DOHH2 (cell line): ENCODE results near the gene SCUBE1.

ENCODE experiments used
- H3F3A ChIP-seq: fragments of 200-600 bp; sonication (generic), shearing (Covaris generic); 2 replicates; pipeline ENCODE4 v1.6.0; 2016; ENCODE audit warnings: antibody characterized with exemption, mild to moderate bottlenecking; ENCODE audit not compliant: control insufficient read depth, insufficient read depth
- H3K27ac ChIP-seq: fragments of 200-600 bp; sonication (generic); 2 replicates; pipeline ENCODE4 v1.5.1; 2014; ENCODE audit warnings: low read depth, mild to moderate bottlenecking, low read length, moderate library complexity
- H3K27me3 ChIP-seq: fragments of 200-600 bp; sonication (generic); 2 replicates; pipeline ENCODE4 v1.6.1; 2014; ENCODE audit warnings: mild to moderate bottlenecking, low read length, mixed read lengths; ENCODE audit not compliant: control insufficient read depth
- H3K36me3 ChIP-seq: fragments of 200-600 bp; sonication (generic); 2 replicates; pipeline ENCODE4 v1.6.1; 2014; ENCODE audit warnings: mild to moderate bottlenecking, low read length, moderate library complexity, mixed read lengths; ENCODE audit not compliant: control insufficient read depth
- H3K4me1 ChIP-seq: fragments of 200-600 bp; sonication (generic); 2 replicates; pipeline ENCODE4 v1.6.1; 2014; ENCODE audit warnings: mild to moderate bottlenecking, low read length, mixed read lengths; ENCODE audit not compliant: control insufficient read depth
- H3K4me2 ChIP-seq: fragments of 200-600 bp; sonication (generic); 2 replicates; pipeline ENCODE4 v1.6.0; 2014; ENCODE audit warnings: mild to moderate bottlenecking, low read length, moderate library complexity
- H3K4me3 ChIP-seq: fragments of 200-600 bp; sonication (generic); 2 replicates; pipeline ENCODE4 v1.5.1; 2014; ENCODE audit warnings: mild to moderate bottlenecking, low read length, mixed read lengths
- H3K79me2 ChIP-seq: fragments of 200-600 bp; sonication (generic); 2 replicates; pipeline ENCODE4 v1.6.1; 2014; ENCODE audit warnings: mild to moderate bottlenecking, low read length, mixed read lengths; ENCODE audit not compliant: control insufficient read depth
- H3K9me2 ChIP-seq: fragments of 200-600 bp; sonication (generic); replicated peaks from 2 replicates; pipeline ENCODE4 v1.6.1; 2014; ENCODE audit warnings: mild to moderate bottlenecking, low read length, mixed read lengths; ENCODE audit not compliant: control insufficient read depth
- H3K9me3 ChIP-seq: fragments of 200-600 bp; sonication (generic); 2 replicates; pipeline ENCODE4 v1.6.1; 2014; ENCODE audit warnings: antibody characterized with exemption, low read length, mixed read lengths; ENCODE audit not compliant: control insufficient read depth, insufficient read depth
- H4K20me1 ChIP-seq: fragments of 200-600 bp; sonication (generic); 2 replicates; pipeline ENCODE4 v1.6.0; 2014; ENCODE audit warnings: low read depth, mild to moderate bottlenecking, antibody characterized with exemption, low read length, moderate library complexity; ENCODE audit not compliant: control insufficient read depth, insufficient read depth
- CTCF ChIP-seq: fragments of 200-600 bp; sonication (generic); IDR thresholded peaks from one replicate; pipeline ENCODE4 v1.5.1; 2014; ENCODE audit warnings: antibody characterized with exemption, mild to moderate bottlenecking, low read depth, low read length; ENCODE audit not compliant: poor library complexity, severe bottlenecking
- EZH2phosphoT487 ChIP-seq: fragments of 200-600 bp; sonication (generic); IDR thresholded peaks from 2 replicates; pipeline ENCODE4 v1.6.1; 2017; ENCODE audit warnings: borderline replicate concordance, mild to moderate bottlenecking, antibody characterized with exemption, low read length, moderate library complexity, mixed read lengths

SCUBE1 gene

GRCh38 chr22:43312608-43313007 lies 30.6 kb downstream of the SCUBE1 start:
- Histone ChIP-seq H3K9me3 (no peaks in the 10 kb centered on the region), H3K27ac (no peak overlapping the region), H3K36me3 (no peaks in the 10 kb centered on the region), H3K4me1 (no peaks in the 10 kb centered on the region), H3K4me2 (no peak overlapping the region), H3K4me3 (no peak overlapping the region), H3F3A (no peaks in the 10 kb centered on the region), H3K79me2 (no peaks in the 10 kb centered on the region), H3K27me3 (peaks cover 11% of the 10 kb centered on the region; the same call in 1 of the 2 replicates), H4K20me1 (no peaks in the 10 kb centered on the region), H3K9me2 (no peaks in the 10 kb centered on the region)
- TF ChIP-seq CTCF (no peak), EZH2phosphoT487 (no peak)

- no peaks in the 10 kb centered on the region for H3K36me3 ChIP-seq
- H4K20me1 ChIP-seq: no peaks in the 10 kb centered on the region
- no peak for TF ChIP-seq EZH2phosphoT487
- no peak for TF ChIP-seq CTCF
- H3F3A ChIP-seq: no peaks in the 10 kb centered on the region
- peaks cover 10% of the 10 kb centered on the region; the same call in 1 of the 2 replicates for H3K27me3 ChIP-seq
- H3K79me2 ChIP-seq: no peaks in the 10 kb centered on the region
- H3K4me1 ChIP-seq: no peaks in the 10 kb centered on the region
- no peak overlapping the region for H3K4me3 ChIP-seq
- no peak overlapping the region for H3K4me2 ChIP-seq
- no peak overlapping the region for H3K27ac ChIP-seq
- H3K9me2 ChIP-seq: no peaks in the 10 kb centered on the region
- no peaks in the 10 kb centered on the region for H3K9me3 ChIP-seq
These were observed 32.4 kb downstream of the SCUBE1 start for GRCh38 chr22:43310798-43311197.

GRCh38 chr22:43310311-43310710 lies 32.9 kb downstream of the SCUBE1 start:
- H3K36me3 ChIP-seq: no peaks in the 10 kb centered on the region
- no peak overlapping the region for H3K27ac ChIP-seq
- no peak overlapping the region for H3K4me3 ChIP-seq
- H3K9me3 ChIP-seq: no peaks in the 10 kb centered on the region
- no peaks in the 10 kb centered on the region for H3F3A ChIP-seq
- H3K4me1 ChIP-seq: no peaks in the 10 kb centered on the region
- TF ChIP-seq CTCF: no peak
- TF ChIP-seq EZH2phosphoT487: no peak
- peaks cover 9% of the 10 kb centered on the region; the same call in 1 of the 2 replicates for H3K27me3 ChIP-seq
- H4K20me1 ChIP-seq: no peaks in the 10 kb centered on the region
- no peak overlapping the region for H3K4me2 ChIP-seq
- no peaks in the 10 kb centered on the region for H3K9me2 ChIP-seq
- no peaks in the 10 kb centered on the region for H3K79me2 ChIP-seq
